ENCODE results near the gene HTR4. TPM values are rescaled to one million over a fixed set of nuclear protein-coding genes. Genes with fewer than 3 reads are reported as not detected.

HTR4 gene
- total RNA-seq, 2 donors from 2014 or later, result not detected

GRCh38 chr5:148507648-148508047 is 146.7 kb downstream of the HTR4 start:
- H3K36me3 Mint-ChIP-seq (ENCODE audit: low read depth), result no peaks in the 10 kb centered on the region
- peaks cover 13% of the 10 kb centered on the region for H3K27me3 Mint-ChIP-seq
- ATAC-seq (replicated peaks), result no peak
- H3K27ac Mint-ChIP-seq, result no peak overlapping the region
- no peak overlapping the region for H3K4me3 Mint-ChIP-seq
- H3K4me1 Mint-ChIP-seq, result no peaks in the 10 kb centered on the region
- no peaks in the 10 kb centered on the region for H3K9me3 Mint-ChIP-seq

GRCh38 chr5:148499452-148499851 is 154.9 kb downstream of the HTR4 start:
- Mint-ChIP-seq H3K27ac (no peak overlapping the region), H3K9me3 (no peaks in the 10 kb centered on the region), H3K36me3 (ENCODE audit: low read depth) (no peaks in the 10 kb centered on the region), H3K4me3 (no peak overlapping the region), H3K27me3 (peaks cover 22% of the 10 kb centered on the region), H3K4me1 (no peaks in the 10 kb centered on the region)
- no peak for ATAC-seq (replicated peaks)

GRCh38 chr5:148497757-148498156 is 156.6 kb downstream of the HTR4 start:
- Mint-ChIP-seq H3K4me3 (no peak overlapping the region), H3K9me3 (no peaks in the 10 kb centered on the region), H3K27me3 (peaks cover 20% of the 10 kb centered on the region), H3K4me1 (no peaks in the 10 kb centered on the region), H3K36me3 (ENCODE audit: low read depth) (no peaks in the 10 kb centered on the region), H3K27ac (no peak overlapping the region)
- no peak for ATAC-seq (replicated peaks)

GRCh38 chr5:148492351-148492750 is 162.0 kb downstream of the HTR4 start:
- H3K27ac Mint-ChIP-seq, result no peak overlapping the region
- ATAC-seq (replicated peaks), result no peak
- no peak overlapping the region for H3K4me3 Mint-ChIP-seq
- no peaks in the 10 kb centered on the region for H3K9me3 Mint-ChIP-seq
- H3K27me3 Mint-ChIP-seq, result peaks cover 21% of the 10 kb centered on the region
- H3K4me1 Mint-ChIP-seq, result no peaks in the 10 kb centered on the region
- H3K36me3 Mint-ChIP-seq (ENCODE audit: low read depth), result no peaks in the 10 kb centered on the region

- H3K27me3 Mint-ChIP-seq, result peaks cover 24% of the 10 kb centered on the region
- H3K4me3 Mint-ChIP-seq, result no peak overlapping the region
- no peak overlapping the region for H3K27ac Mint-ChIP-seq
- no peaks in the 10 kb centered on the region for H3K4me1 Mint-ChIP-seq
- no peaks in the 10 kb centered on the region for H3K36me3 Mint-ChIP-seq (ENCODE audit: low read depth)
- ATAC-seq (replicated peaks), result no peak
- no peaks in the 10 kb centered on the region for H3K9me3 Mint-ChIP-seq
Measured at GRCh38 chr5:148491793-148492184, 162.5 kb downstream of the HTR4 start.

- no peak for ATAC-seq (replicated peaks)
- peaks cover 29% of the 10 kb centered on the region for H3K27me3 Mint-ChIP-seq
- H3K27ac Mint-ChIP-seq, result no peak overlapping the region
- no peaks in the 10 kb centered on the region for H3K36me3 Mint-ChIP-seq (ENCODE audit: low read depth)
- no peaks in the 10 kb centered on the region for H3K4me1 Mint-ChIP-seq
- no peak overlapping the region for H3K4me3 Mint-ChIP-seq
- no peaks in the 10 kb centered on the region for H3K9me3 Mint-ChIP-seq
Measured at GRCh38 chr5:148491015-148491792, 163.1 kb downstream of the HTR4 start.

GRCh38 chr5:148488757-148489156 is 165.6 kb downstream of the HTR4 start:
- Mint-ChIP-seq H3K36me3 (ENCODE audit: low read depth) (no peaks in the 10 kb centered on the region), H3K4me1 (no peaks in the 10 kb centered on the region), H3K27ac (no peak overlapping the region), H3K4me3 (no peak overlapping the region), H3K27me3 (peaks cover 35% of the 10 kb centered on the region), H3K9me3 (no peaks in the 10 kb centered on the region)
- ATAC-seq (replicated peaks), result no peak

- Mint-ChIP-seq H3K27me3 (peaks cover 43% of the 10 kb centered on the region), H3K4me3 (no peak overlapping the region), H3K36me3 (ENCODE audit: low read depth) (no peaks in the 10 kb centered on the region), H3K9me3 (no peaks in the 10 kb centered on the region), H3K27ac (no peak overlapping the region), H3K4me1 (peaks cover 5% of the 10 kb centered on the region)
- ATAC-seq (replicated peaks), result no peak
Measured at GRCh38 chr5:148486456-148486855, 167.9 kb downstream of the HTR4 start.

GRCh38 chr5:148484651-148485050 is 169.7 kb downstream of the HTR4 start:
- peaks cover 38% of the 10 kb centered on the region for H3K27me3 Mint-ChIP-seq
- H3K4me1 Mint-ChIP-seq, result peaks cover 5% of the 10 kb centered on the region
- H3K4me3 Mint-ChIP-seq, result no peak overlapping the region
- ATAC-seq (replicated peaks), result no peak
- H3K9me3 Mint-ChIP-seq, result no peaks in the 10 kb centered on the region
- no peaks in the 10 kb centered on the region for H3K36me3 Mint-ChIP-seq (ENCODE audit: low read depth)
- H3K27ac Mint-ChIP-seq, result no peak overlapping the region

- ATAC-seq (replicated peaks), result no peak
- H3K4me1 Mint-ChIP-seq, result peaks cover 5% of the 10 kb centered on the region
- H3K9me3 Mint-ChIP-seq, result no peaks in the 10 kb centered on the region
- H3K27me3 Mint-ChIP-seq, result peaks cover 38% of the 10 kb centered on the region
- H3K27ac Mint-ChIP-seq, result no peak overlapping the region
- no peaks in the 10 kb centered on the region for H3K36me3 Mint-ChIP-seq (ENCODE audit: low read depth)
- no peak overlapping the region for H3K4me3 Mint-ChIP-seq
Measured at GRCh38 chr5:148483750-148484149, 170.6 kb downstream of the HTR4 start.

- no peak overlapping the region for H3K27ac Mint-ChIP-seq
Measured at GRCh38 chr5:148482697-148483462, 171.4 kb downstream of the HTR4 start.

GRCh38 chr5:148482196-148482595 is 172.1 kb downstream of the HTR4 start:
- Mint-ChIP-seq H3K4me3 (no peak overlapping the region), H3K36me3 (ENCODE audit: low read depth) (no peaks in the 10 kb centered on the region), H3K27ac (no peak overlapping the region), H3K27me3 (peaks cover 43% of the 10 kb centered on the region), H3K9me3 (no peaks in the 10 kb centered on the region), H3K4me1 (peaks cover 5% of the 10 kb centered on the region)
- ATAC-seq (replicated peaks), result no peak

More at GRCh38 chr5:148482697-148483462, 171.4 kb downstream of the HTR4 start:
- Mint-ChIP-seq H3K4me3 (no peak overlapping the region), H3K9me3 (no peaks in the 10 kb centered on the region), H3K27me3 (peaks cover 45% of the 10 kb centered on the region), H3K36me3 (ENCODE audit: low read depth) (no peaks in the 10 kb centered on the region), H3K4me1 (peaks cover 5% of the 10 kb centered on the region)
- peak; percentile 58 for ATAC-seq (replicated peaks)

- ATAC-seq (replicated peaks), result no peak
- Mint-ChIP-seq H3K4me1 (no peaks in the 10 kb centered on the region), H3K4me3 (no peak overlapping the region), H3K27me3 (peaks cover 23% of the 10 kb centered on the region), H3K36me3 (ENCODE audit: low read depth) (no peaks in the 10 kb centered on the region), H3K9me3 (no peaks in the 10 kb centered on the region), H3K27ac (no peak overlapping the region)
Measured at GRCh38 chr5:148477429-148477828, 176.9 kb downstream of the HTR4 start.

- no peak overlapping the region for H3K4me3 Mint-ChIP-seq
- no peaks in the 10 kb centered on the region for H3K4me1 Mint-ChIP-seq
- no peak overlapping the region for H3K27ac Mint-ChIP-seq
- no peak for ATAC-seq (replicated peaks)
- no peaks in the 10 kb centered on the region for H3K36me3 Mint-ChIP-seq (ENCODE audit: low read depth)
- H3K27me3 Mint-ChIP-seq, result peaks cover 21% of the 10 kb centered on the region
- no peaks in the 10 kb centered on the region for H3K9me3 Mint-ChIP-seq
Measured at GRCh38 chr5:148476302-148476701, 178.0 kb downstream of the HTR4 start.

- Mint-ChIP-seq H3K27me3 (peaks cover 21% of the 10 kb centered on the region), H3K4me1 (no peaks in the 10 kb centered on the region), H3K9me3 (no peaks in the 10 kb centered on the region), H3K36me3 (ENCODE audit: low read depth) (no peaks in the 10 kb centered on the region), H3K4me3 (no peak overlapping the region), H3K27ac (no peak overlapping the region)
- no peak for ATAC-seq (replicated peaks)
Measured at GRCh38 chr5:148474025-148474511, 180.3 kb downstream of the HTR4 start.

All from activated T-helper 17 cell treated with anti-CD3 and anti-CD28 coated beads, Interleukin-2, amount 50 U/mL, for 72 hours (primary cell).